Thoracic aorta (tissue), 2 donors: ENCODE results near the gene RNU6-1. TPM values are rescaled to one million over a fixed set of nuclear protein-coding genes. Genes with fewer than 3 reads are reported as not detected.

Experiments used
- ATAC-seq: fragments of 150-250 bp; one replicate; pipeline ENCODE4 v1.8.0; 2017; ENCODE audit warnings: low read depth; ENCODE audit not compliant: insufficient number of reproducible peaks, low FRiP score
- DNase-seq: peaks from one replicate; pipeline ENCODE4 v3.0.0-alpha.2; 2020; ENCODE audit warnings: low spot score
- H3K27ac ChIP-seq, 2 donors: fragments of 200-600 bp; sonication (generic); 1 replicate in 1 of 2; 2 replicates in 1 of 2; pipeline ENCODE4 v1.5.1; 2016; ENCODE audit warnings: mild to moderate bottlenecking in 2 of 2, moderate library complexity in 2 of 2
- H3K27me3 ChIP-seq: fragments of 200-600 bp; sonication (generic); replicated peaks from 2 replicates; pipeline ENCODE4 v1.6.0; 2016; ENCODE audit warnings: mild to moderate bottlenecking; ENCODE audit not compliant: insufficient read depth
- H3K36me3 ChIP-seq: fragments of 200-600 bp; sonication (generic); one replicate; pipeline ENCODE4 v1.5.1; 2016
- H3K4me1 ChIP-seq, 2 donors: fragments of 200-600 bp; sonication (generic); 1 replicate in 1 of 2; 2 replicates in 1 of 2; pipeline versions ENCODE4 v1.5.1 to v1.6.0; 2016; ENCODE audit warnings: low read depth in 2 of 2, mild to moderate bottlenecking in 1 of 2; ENCODE audit not compliant: control insufficient read depth in 1 of 2
- H3K4me3 ChIP-seq: fragments of 200-600 bp; sonication (generic); 2 replicates; pipeline ENCODE4 v1.5.1; 2016; ENCODE audit warnings: mild to moderate bottlenecking
- H3K9me3 ChIP-seq: fragments of 200-600 bp; sonication (generic); 2 replicates; pipeline ENCODE4 v1.5.1; 2016
- total RNA-seq, 2 donors: library from RNA; depleted of rRNA; stranded (reverse); fragments of >200 nt; gene quantifications; one replicate each; pipeline versions ENCODE4 v1.1.0 to v1.2.3, GENCODE V29; 2016
- TF ChIP-seq, protein P1 (sequence below): fragments of 200-600 bp; sonication (generic); IDR thresholded peaks from one replicate; pipeline ENCODE4 v1.5.1; 2019; ENCODE audit warnings: antibody characterized with exemption

The RNU6-1 gene
- total RNA-seq, 2 donors from 2014 or later = not detected

DNA sequence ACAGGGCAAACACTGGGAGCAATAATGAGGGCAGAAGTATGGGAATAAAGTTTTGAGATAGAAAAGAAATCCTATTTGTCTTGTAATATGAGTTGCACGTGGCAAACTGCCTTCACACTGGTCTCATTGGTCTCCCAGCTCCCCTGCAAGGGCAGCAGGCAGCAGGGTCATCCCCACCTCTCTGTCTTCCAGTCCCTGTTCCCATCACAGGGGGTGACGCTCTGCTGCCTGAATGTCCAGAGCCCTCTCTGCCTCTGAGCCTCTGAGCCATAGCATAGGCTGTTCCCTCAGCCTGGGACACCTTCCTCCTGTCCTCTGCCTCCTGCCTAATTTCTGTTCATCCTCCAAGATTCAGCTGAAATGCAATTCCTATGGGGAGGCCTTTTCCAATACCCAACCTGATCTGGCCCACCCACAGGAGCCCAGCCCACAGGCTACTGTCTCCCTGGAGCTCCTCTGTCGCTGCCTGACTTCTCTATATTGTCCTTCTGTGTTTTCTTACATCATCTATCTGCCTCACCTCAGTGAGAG lies 26.7 kb downstream of the RNU6-1 start:
- no peaks in the 10 kb centered on the region for H3K36me3 ChIP-seq
- TF ChIP-seq, protein P1, sequence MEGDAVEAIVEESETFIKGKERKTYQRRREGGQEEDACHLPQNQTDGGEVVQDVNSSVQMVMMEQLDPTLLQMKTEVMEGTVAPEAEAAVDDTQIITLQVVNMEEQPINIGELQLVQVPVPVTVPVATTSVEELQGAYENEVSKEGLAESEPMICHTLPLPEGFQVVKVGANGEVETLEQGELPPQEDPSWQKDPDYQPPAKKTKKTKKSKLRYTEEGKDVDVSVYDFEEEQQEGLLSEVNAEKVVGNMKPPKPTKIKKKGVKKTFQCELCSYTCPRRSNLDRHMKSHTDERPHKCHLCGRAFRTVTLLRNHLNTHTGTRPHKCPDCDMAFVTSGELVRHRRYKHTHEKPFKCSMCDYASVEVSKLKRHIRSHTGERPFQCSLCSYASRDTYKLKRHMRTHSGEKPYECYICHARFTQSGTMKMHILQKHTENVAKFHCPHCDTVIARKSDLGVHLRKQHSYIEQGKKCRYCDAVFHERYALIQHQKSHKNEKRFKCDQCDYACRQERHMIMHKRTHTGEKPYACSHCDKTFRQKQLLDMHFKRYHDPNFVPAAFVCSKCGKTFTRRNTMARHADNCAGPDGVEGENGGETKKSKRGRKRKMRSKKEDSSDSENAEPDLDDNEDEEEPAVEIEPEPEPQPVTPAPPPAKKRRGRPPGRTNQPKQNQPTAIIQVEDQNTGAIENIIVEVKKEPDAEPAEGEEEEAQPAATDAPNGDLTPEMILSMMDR = no peak
- no peaks in the 10 kb centered on the region for H3K9me3 ChIP-seq
- H3K4me1 ChIP-seq = no peaks in the 10 kb centered on the region
- no peak for ATAC-seq
- no peaks in the 10 kb centered on the region for H3K27me3 ChIP-seq
- no peak overlapping the region for H3K4me3 ChIP-seq
- H3K27ac ChIP-seq = no peak overlapping the region
- no peak for DNase-seq

DNA sequence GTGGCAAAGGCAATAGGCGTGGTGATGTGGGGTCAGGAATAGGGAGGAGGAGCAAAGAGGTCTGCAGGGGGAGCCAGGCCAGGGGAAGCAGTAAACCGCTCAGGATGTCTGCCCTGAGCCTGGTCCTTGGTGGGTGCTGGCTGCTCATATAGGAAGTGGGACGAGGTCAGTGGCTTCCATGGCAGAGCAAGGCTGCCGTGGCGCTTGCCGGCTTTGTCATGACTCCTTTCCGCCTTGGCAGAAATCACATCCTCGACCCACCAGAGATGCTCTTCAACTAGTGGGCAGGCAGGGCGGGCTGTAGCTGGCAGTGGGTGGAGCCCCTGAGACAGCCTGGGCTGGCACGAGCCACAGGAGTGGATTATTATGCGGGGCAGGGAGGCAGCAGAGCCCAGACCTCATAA lies 27.6 kb downstream of the RNU6-1 start:
- DNase-seq = no peak
- no peak overlapping the region for H3K27ac ChIP-seq
- no peaks in the 10 kb centered on the region for H3K36me3 ChIP-seq
- no peaks in the 10 kb centered on the region for H3K4me1 ChIP-seq
- no peak for ATAC-seq
- H3K9me3 ChIP-seq = no peaks in the 10 kb centered on the region
- TF ChIP-seq, protein P1 = no peak
- H3K4me3 ChIP-seq = no peak overlapping the region
- H3K27me3 ChIP-seq = no peaks in the 10 kb centered on the region

DNA sequence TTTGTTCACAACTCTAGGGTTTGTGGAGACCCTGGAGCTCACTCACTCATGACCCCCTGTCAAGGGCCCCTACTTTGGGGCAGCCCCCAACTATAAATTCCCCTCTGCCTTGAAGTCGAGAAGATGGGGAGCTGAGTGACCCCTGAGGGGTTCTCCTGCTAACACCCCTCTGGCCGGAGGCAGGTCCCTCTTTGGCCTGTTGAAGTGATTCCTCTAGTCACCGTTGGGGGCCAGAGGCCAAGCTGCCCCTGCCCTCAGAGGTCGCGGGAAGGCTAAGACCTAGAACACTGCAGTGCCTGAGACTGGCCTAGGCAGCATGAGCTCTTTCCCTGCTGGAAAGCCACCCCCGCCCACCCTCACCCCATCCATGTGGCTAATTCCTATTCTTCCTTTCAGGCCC lies 30.0 kb downstream of the RNU6-1 start:
- Histone ChIP-seq H3K4me1 (no peaks in the 10 kb centered on the region), H3K27ac (no peak overlapping the region), H3K36me3 (peaks cover 4% of the 10 kb centered on the region), H3K27me3 (no peaks in the 10 kb centered on the region), H3K4me3 (no peak overlapping the region), H3K9me3 (no peaks in the 10 kb centered on the region)
- TF ChIP-seq, protein P1 = no peak
- ATAC-seq = no peak
- no peak for DNase-seq

DNA sequence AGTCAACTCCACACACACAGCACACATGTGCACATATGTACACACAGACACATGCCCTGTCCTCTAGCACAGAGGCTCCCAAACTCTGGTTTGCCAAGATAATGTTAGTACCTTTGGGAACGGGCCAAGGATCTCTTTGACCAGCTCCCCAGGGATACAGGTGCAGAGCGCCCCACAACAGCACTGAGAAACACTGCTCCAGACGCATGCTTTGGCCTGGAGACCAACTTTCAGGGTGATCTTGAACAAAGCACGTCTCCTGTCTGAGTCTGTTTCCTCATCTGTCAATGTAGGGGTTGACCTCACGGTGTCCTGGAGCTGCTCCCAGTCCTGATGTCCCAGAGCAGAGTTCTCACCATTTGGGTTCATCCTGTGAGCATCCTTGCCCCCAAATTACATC lies 30.4 kb downstream of the RNU6-1 start:
- H3K27ac ChIP-seq = no peak overlapping the region
- no peaks in the 10 kb centered on the region for H3K9me3 ChIP-seq
- peaks cover 4% of the 10 kb centered on the region for H3K36me3 ChIP-seq
- DNase-seq (no peak), ATAC-seq (no peak)
- no peaks in the 10 kb centered on the region for H3K4me1 ChIP-seq
- no peaks in the 10 kb centered on the region for H3K27me3 ChIP-seq
- no peak overlapping the region for H3K4me3 ChIP-seq
- TF ChIP-seq, protein P1 = no peak

DNA sequence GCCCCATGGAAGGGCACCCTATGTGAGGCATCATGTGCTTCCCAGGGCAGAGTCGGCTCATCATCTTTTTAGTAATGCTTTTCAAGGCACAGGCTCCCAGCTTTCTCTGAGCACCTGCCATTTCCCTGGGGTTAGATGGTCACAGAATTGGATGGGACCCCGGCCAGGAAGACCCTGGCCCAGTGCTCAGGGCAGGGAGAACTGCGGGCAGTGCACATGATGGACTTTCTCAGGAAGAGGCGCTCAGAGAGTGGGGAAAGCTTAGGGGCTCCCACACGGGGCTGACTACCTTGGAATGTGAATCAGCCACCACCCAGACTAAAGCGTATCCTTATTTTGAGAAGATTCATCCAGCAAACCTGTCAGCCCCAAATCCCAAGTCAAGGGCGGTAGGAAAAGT lies 31.0 kb downstream of the RNU6-1 start:
- no peak overlapping the region for H3K4me3 ChIP-seq
- no peaks in the 10 kb centered on the region for H3K4me1 ChIP-seq
- DNase-seq (no peak), ATAC-seq (no peak)
- no peaks in the 10 kb centered on the region for H3K27me3 ChIP-seq
- H3K9me3 ChIP-seq = no peaks in the 10 kb centered on the region
- no peak overlapping the region for H3K27ac ChIP-seq
- TF ChIP-seq, protein P1 = no peak
- H3K36me3 ChIP-seq = peaks cover 4% of the 10 kb centered on the region
